K562 (cell line): ENCODE data around the gene CRKL. TPM values are rescaled to one million over a fixed set of nuclear protein-coding genes. Genes with fewer than 3 reads are reported as not detected.

Experiments
- BMI1 ChIP-seq: fragments of 150-350 bp; IDR thresholded peaks from 2 replicates; pipeline ENCODE4 v1.6.1; 2014; ENCODE audit warnings: low read length
- CHD2 ChIP-seq: IDR thresholded peaks from 2 replicates; pipeline ENCODE4 v1.6.1; 2011; ENCODE audit warnings: low read depth, low read length
- JUN ChIP-seq, 2 experiments: sonication (generic) in 1 of 2; formaldehyde crosslinking in 1 of 2; IDR thresholded peaks; 2 replicates each; pipeline versions ENCODE4 v1.6.1 to v1.8.0; 2012 to 2022; ENCODE audit warnings: borderline replicate concordance in 2 of 2, mild to moderate bottlenecking in 2 of 2, improper control_type of control experiment in 1 of 2, low read depth in 1 of 2, low read length in 1 of 2, missing genetic modification reagents in 1 of 2
- KLF13 ChIP-seq: fragments of 450-650 bp; IDR thresholded peaks from 2 replicates; pipeline ENCODE4 v1.6.1; 2016; ENCODE audit warnings: missing genetic modification characterization, low read depth, mild to moderate bottlenecking, missing compliant biosample characterization, moderate library complexity, borderline replicate concordance
- NCOR1 ChIP-seq: fragments of 450-650 bp; IDR thresholded peaks from 2 replicates; pipeline ENCODE4 v1.6.1; 2016; ENCODE audit warnings: mild to moderate bottlenecking, moderate library complexity
- NR2F6 ChIP-seq: fragments of 450-650 bp; formaldehyde crosslinking; IDR thresholded peaks from 2 replicates; pipeline ENCODE4 v1.4.0; 2020; ENCODE audit warnings: mild to moderate bottlenecking
- NR4A1 ChIP-seq, 2 experiments: fragments of 250-450 bp in 1 of 2; fragments of 450-650 bp in 1 of 2; sonication (Bioruptor Pico) in 1 of 2; IDR thresholded peaks; 2 replicates each; pipeline versions ENCODE4 v1.4.0 to v1.6.1; 2016 to 2020; ENCODE audit warnings: mild to moderate bottlenecking in 2 of 2, missing compliant biosample characterization in 1 of 2, missing genetic modification characterization in 1 of 2, moderate library complexity in 1 of 2
- PHF8 ChIP-seq: fragments of 200-600 bp; sonication (generic); IDR thresholded peaks from 2 replicates; pipeline ENCODE4 v1.6.1; 2012; ENCODE audit warnings: mixed run types, mild to moderate bottlenecking, inconsistent platforms, low read length, moderate library complexity, borderline replicate concordance
- PTBP1 ChIP-seq: fragments of 200-400 bp; formaldehyde crosslinking; IDR thresholded peaks from 2 replicates; pipeline ENCODE4 v1.6.1; 2017; ENCODE audit warnings: low read depth, low read length
- TFAM ChIP-seq: fragments of 250-450 bp; sonication (Bioruptor Pico); conservative IDR thresholded peaks from 2 replicates; pipeline ENCODE4 v1.5.0; 2021; ENCODE audit warnings: mild to moderate bottlenecking, moderate library complexity
- ZFP30 ChIP-seq: fragments of 250-450 bp; sonication (Bioruptor Pico); IDR thresholded peaks from 2 replicates; pipeline ENCODE4 v1.8.0; 2022; ENCODE audit warnings: moderate library complexity, mild to moderate bottlenecking, inconsistent platforms, borderline replicate concordance
- polyA plus RNA-seq, 8 experiments: library from polyadenylated mRNA; depleted of rRNA in 4 of 8; stranded (reverse) in 5 of 8; unstranded in 3 of 8; fragments of >200 nt; fragmentation: Nextera tagmentation in 2 of 8; fragmentation: Illumina TruSeq in 1 of 8; extraction: Ambion mirVana in 2 of 8; extraction: Trizol in 1 of 8; gene quantifications; 2 replicates each; pipeline versions ENCODE4 v1.2.1 to v1.2.3, GENCODE V29; 2011 to 2014; ENCODE audit warnings: inconsistent platforms in 1 of 8, missing spikeins in 1 of 8
- total RNA-seq, 7 experiments: library from RNA; depleted of rRNA in 6 of 7; stranded (reverse); fragments of >200 nt in 6 of 7; fragmentation: Illumina TruSeq in 2 of 7; extraction: Trizol in 2 of 7; gene quantifications; 2 replicates each; pipeline versions ENCODE4 v1.2.1 to v1.2.3, GENCODE V29; 2011 to 2021; ENCODE audit warnings: low replicate concordance in 1 of 7
- TF ChIP-seq, protein P1 (sequence below): fragments of 450-650 bp; IDR thresholded peaks from 2 replicates; pipeline ENCODE4 v1.6.1; 2016; ENCODE audit warnings: mild to moderate bottlenecking, moderate library complexity
- TF ChIP-seq, protein P2 (sequence below), 2 experiments: fragments of 450-650 bp; conservative IDR thresholded peaks; 2 replicates each; pipeline ENCODE4 v1.6.1; 2017; ENCODE audit warnings: mild to moderate bottlenecking in 2 of 2, moderate library complexity in 2 of 2

The CRKL gene
- total and polyA plus RNA-seq, 9 of the 15 experiments (the other 6 are each of a cell fraction or from before 2014, with no cell fraction given) = 100 to 263 (median 124) TPM

DNA sequence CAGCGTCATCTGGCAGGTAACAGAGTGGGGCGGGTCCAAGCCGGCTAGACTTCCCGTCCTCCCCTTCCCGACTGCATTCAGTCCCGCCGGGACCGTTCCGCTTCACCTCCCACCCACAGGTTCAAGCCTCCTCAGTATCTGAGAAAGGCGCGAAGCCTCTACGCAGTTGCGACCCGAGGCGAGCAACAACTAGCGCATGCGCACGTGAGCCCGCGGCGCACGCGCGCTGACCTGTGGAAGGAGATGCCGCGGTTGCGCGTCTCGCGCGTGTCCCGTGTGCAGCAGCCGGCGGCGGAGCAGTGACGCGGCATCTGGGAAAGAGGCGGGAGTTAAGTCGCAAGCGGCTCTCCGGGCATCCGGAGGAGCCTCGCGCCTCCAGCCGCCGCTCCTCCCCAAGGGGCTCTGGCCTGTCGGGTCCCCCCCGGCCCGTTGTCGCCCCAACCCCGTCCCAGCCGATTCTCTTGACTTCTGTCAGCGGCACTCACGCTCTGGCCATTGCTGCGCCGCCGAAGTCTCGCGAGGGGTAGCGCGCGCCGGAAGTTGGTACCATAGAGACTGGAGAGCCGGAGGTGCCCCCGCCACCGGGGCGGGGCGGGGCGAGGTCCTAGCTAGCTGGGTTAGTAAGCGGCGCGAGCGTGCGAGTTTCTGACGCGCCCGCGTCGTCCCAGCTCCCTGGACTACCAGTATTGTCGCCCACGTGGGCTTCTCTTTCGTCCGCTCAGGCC is 84.6 kb downstream of the CRKL start, which contains the start of gene THAP7 (continued):
- TF ChIP-seq, protein P1, sequence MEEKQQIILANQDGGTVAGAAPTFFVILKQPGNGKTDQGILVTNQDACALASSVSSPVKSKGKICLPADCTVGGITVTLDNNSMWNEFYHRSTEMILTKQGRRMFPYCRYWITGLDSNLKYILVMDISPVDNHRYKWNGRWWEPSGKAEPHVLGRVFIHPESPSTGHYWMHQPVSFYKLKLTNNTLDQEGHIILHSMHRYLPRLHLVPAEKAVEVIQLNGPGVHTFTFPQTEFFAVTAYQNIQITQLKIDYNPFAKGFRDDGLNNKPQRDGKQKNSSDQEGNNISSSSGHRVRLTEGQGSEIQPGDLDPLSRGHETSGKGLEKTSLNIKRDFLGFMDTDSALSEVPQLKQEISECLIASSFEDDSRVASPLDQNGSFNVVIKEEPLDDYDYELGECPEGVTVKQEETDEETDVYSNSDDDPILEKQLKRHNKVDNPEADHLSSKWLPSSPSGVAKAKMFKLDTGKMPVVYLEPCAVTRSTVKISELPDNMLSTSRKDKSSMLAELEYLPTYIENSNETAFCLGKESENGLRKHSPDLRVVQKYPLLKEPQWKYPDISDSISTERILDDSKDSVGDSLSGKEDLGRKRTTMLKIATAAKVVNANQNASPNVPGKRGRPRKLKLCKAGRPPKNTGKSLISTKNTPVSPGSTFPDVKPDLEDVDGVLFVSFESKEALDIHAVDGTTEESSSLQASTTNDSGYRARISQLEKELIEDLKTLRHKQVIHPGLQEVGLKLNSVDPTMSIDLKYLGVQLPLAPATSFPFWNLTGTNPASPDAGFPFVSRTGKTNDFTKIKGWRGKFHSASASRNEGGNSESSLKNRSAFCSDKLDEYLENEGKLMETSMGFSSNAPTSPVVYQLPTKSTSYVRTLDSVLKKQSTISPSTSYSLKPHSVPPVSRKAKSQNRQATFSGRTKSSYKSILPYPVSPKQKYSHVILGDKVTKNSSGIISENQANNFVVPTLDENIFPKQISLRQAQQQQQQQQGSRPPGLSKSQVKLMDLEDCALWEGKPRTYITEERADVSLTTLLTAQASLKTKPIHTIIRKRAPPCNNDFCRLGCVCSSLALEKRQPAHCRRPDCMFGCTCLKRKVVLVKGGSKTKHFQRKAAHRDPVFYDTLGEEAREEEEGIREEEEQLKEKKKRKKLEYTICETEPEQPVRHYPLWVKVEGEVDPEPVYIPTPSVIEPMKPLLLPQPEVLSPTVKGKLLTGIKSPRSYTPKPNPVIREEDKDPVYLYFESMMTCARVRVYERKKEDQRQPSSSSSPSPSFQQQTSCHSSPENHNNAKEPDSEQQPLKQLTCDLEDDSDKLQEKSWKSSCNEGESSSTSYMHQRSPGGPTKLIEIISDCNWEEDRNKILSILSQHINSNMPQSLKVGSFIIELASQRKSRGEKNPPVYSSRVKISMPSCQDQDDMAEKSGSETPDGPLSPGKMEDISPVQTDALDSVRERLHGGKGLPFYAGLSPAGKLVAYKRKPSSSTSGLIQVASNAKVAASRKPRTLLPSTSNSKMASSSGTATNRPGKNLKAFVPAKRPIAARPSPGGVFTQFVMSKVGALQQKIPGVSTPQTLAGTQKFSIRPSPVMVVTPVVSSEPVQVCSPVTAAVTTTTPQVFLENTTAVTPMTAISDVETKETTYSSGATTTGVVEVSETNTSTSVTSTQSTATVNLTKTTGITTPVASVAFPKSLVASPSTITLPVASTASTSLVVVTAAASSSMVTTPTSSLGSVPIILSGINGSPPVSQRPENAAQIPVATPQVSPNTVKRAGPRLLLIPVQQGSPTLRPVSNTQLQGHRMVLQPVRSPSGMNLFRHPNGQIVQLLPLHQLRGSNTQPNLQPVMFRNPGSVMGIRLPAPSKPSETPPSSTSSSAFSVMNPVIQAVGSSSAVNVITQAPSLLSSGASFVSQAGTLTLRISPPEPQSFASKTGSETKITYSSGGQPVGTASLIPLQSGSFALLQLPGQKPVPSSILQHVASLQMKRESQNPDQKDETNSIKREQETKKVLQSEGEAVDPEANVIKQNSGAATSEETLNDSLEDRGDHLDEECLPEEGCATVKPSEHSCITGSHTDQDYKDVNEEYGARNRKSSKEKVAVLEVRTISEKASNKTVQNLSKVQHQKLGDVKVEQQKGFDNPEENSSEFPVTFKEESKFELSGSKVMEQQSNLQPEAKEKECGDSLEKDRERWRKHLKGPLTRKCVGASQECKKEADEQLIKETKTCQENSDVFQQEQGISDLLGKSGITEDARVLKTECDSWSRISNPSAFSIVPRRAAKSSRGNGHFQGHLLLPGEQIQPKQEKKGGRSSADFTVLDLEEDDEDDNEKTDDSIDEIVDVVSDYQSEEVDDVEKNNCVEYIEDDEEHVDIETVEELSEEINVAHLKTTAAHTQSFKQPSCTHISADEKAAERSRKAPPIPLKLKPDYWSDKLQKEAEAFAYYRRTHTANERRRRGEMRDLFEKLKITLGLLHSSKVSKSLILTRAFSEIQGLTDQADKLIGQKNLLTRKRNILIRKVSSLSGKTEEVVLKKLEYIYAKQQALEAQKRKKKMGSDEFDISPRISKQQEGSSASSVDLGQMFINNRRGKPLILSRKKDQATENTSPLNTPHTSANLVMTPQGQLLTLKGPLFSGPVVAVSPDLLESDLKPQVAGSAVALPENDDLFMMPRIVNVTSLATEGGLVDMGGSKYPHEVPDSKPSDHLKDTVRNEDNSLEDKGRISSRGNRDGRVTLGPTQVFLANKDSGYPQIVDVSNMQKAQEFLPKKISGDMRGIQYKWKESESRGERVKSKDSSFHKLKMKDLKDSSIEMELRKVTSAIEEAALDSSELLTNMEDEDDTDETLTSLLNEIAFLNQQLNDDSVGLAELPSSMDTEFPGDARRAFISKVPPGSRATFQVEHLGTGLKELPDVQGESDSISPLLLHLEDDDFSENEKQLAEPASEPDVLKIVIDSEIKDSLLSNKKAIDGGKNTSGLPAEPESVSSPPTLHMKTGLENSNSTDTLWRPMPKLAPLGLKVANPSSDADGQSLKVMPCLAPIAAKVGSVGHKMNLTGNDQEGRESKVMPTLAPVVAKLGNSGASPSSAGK = no peak
- TF ChIP-seq PHF8 = peak; percentile 100
- peak; percentile 98 for TF ChIP-seq NR4A1 (CRISPR knock-in tag; IDR thresholded peaks at IDR 0.05)
- TF ChIP-seq NR4A1 (tag; IDR thresholded peaks at IDR 0.05) = no peak
- TF ChIP-seq NR2F6 (CRISPR knock-in tag) = peak; percentile 87; the same call in 1 of the 2 replicates
- TF ChIP-seq KLF13 (tag) = peak; percentile 94
- peak; percentile 30; the same call in 1 of the 2 replicates for TF ChIP-seq ZFP30 (CRISPR knock-in tag)
- TF ChIP-seq JUN (IDR thresholded peaks at IDR 0.05; ENCODE audit: borderline replicate concordance, low read depth, low read length) = peak; percentile 89
- TF ChIP-seq JUN (CRISPR knock-in tag; IDR thresholded peaks at IDR 0.05; ENCODE audit: borderline replicate concordance) = no peak
- TF ChIP-seq, protein P2, sequence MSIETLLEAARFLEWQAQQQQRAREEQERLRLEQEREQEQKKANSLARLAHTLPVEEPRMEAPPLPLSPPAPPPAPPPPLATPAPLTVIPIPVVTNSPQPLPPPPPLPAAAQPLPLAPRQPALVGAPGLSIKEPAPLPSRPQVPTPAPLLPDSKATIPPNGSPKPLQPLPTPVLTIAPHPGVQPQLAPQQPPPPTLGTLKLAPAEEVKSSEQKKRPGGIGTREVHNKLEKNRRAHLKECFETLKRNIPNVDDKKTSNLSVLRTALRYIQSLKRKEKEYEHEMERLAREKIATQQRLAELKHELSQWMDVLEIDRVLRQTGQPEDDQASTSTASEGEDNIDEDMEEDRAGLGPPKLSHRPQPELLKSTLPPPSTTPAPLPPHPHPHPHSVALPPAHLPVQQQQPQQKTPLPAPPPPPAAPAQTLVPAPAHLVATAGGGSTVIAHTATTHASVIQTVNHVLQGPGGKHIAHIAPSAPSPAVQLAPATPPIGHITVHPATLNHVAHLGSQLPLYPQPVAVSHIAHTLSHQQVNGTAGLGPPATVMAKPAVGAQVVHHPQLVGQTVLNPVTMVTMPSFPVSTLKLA (conservative IDR thresholded peaks at IDR 0.05) = no peak
- TF ChIP-seq CHD2 = peak; percentile 97
- TF ChIP-seq TFAM (CRISPR knock-in tag) = no peak
- TF ChIP-seq NCOR1 = no peak
- no peak for TF ChIP-seq PTBP1
- 0 out of 2 replicates have a peak, but pooled peaks have one; percentile 49 for TF ChIP-seq BMI1
